Activated T-cell treated with anti-CD3 and anti-CD28 coated beads for 24 hours (primary cell): ENCODE measurements around the gene MAP3K7.
"Not testable (repeated sequence)": the region's sequence is repeated elsewhere in the genome, so short reads cannot be mapped to it uniquely, and the experiment has no call there.

Experiments
- DNase-seq: peaks from one replicate; pipeline ENCODE4 v3.0.0-alpha.2; 2020; ENCODE audit warnings: low read depth

Gene MAP3K7

DNA sequence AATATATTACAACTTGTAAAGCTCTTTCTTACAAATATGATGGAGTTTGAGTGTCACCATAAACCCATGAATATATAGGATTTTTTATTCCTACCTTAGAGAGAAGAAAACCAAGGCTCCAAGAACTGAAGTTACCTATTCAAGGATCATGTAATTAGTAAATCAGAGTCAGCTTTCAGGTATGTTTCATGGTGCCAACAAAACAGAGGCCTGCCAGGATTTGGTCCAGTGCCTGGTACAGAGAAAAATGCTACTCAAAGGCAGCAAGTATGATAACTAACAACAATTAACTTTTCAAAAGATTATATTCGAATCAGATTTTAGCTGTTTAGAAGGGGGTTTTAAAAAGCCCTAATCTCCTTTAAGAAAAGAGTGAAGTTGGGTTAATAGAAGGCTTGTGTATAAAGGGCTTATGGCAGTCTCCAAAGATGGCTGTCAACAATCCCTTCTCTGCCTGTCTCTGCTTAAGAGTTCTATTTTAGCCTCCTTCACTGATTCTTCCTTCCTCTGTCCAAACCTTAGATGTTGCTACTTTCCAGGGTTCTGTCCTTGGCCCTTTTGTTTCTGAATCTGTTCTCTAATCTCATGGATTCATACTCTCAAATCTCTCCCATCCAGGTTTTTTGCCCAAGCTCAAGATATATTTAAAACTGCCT lies 7.8 kb downstream of the MAP3K7 start:
- DNase-seq, result no peak

DNA sequence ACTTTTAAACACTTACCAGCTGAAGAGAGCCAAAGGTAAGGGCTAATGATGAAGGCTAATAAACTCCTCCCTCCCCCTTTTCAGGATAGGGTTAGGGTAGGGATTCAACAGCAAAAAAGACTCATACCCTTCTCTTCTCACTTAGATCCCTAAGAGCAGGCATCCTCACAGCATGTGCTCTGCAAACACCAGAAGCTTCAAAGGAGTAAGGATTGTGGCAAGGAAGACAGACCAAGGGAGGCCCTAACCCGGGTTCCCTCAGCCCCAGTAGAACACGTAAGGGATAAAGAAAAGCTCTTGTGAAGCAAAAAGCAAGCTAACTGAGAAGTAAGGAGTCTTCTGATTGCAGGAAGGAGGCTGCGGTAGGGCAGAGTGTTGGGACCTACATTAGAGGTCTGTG lies 11.6 kb downstream of the MAP3K7 start:
- DNase-seq, result no peak

DNA sequence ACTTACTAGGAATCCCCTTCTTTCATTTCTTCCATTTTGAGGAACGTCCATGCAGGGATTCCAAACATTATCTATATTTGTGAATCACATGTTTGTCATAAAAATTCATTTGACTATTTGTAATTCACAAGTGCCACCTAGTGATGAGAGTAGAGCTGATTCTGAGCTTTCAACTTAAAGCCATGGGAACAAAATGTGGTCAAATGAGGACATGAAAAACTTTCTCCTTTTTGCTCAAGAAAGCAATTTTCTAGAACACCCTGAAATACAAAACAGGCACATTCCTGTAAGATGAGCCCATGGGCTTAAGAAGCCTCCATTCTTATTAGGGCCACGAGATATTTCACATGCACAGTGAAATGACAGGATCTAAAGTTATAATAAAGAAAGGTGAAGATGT lies 12.3 kb downstream of the MAP3K7 start:
- DNase-seq, result no peak

DNA sequence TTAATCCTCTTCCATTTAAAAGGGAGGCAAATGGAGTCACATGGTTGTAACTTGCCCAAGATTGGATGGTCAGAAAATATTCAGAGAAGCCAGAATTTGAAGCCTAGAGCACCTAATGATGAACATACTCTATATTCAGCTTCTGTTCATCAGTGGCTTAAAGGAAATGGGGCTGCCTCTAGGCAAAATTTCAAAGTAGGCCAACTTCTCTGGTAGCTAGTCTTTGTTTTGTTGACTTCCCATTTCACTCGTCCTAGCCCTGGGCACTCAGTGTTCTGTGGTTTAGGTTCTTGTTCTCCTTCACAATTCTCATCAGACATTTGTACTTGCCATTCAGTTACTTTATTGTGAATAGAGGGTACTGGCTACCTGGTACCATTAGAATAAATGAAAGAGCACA lies 13.2 kb downstream of the MAP3K7 start:
- DNase-seq, result no peak

DNA sequence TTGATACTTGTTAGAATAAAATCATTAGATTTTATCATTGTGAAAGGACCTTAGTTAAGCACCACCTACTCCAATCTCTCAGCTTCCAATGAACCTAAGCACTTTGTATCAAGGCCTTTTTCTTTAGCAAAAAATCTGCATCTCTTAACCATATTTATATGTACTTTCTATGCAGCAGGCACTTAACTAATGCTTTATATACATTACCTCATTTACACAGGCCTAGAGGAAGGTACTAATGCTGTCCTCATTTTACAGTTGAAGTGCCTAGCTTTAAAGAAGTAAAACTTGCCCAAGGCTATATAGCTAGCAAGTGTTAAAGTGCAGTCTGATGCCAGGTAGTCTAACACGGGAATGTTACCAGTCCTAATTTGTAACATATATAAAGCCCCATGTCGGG lies 14.0 kb downstream of the MAP3K7 start:
- DNase-seq, result no peak

DNA sequence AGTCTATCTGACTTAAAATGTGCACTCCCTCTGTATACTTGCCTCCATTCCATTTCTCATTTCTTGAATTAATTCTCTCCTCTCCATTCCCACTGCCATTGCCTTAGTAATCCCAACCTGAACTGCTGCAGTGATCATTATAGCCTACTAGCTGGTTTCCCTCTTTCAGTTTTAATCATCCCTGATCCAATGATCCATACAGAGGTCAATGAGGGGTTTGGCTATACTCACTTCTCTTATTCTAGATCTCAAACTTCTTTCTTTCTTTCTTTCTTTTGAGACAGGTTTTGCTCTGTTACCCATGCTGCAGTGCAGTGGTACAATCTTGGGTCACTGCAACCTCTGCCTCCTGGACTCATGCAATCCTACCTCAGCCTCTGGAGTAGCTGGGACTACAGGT lies 17.6 kb downstream of the MAP3K7 start:
- no peak for DNase-seq

DNA sequence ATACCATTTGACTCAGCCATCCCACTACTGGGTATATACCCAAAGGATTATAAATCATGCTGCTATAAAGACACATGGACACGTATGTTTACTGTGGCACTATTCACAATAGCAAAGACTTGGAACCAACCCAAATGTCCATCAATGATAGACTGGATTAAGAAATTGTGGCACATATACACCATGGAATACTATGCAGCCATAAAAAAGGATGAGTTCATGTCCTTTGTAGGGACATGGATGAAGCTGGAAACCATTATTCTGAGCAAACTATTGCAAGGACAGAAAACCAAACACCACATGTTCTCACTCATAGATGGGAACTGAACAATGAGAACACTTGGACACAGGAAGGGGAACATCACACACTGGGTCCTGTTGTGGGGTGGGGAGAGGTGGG lies 19.2 kb downstream of the MAP3K7 start:
- not testable (repeated sequence) for DNase-seq

DNA sequence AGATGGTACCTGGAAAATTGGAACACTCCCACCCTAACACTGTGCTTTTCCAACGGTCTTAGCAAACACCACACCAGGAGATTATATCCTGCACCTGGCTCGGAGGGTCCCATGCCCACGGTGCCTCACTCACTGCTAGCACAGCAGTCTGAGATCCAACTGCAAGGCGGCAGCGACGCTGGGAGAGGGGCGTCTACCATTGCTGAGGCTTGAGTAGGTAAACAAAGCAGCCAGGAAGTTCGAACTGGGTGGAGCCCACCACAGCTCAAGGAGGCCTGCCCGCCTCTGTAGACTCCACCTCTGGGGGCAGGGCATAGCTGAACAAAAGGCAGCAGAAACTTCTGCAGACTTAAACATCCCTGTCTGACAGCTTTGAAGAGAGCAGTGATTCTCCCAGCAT lies 24.5 kb downstream of the MAP3K7 start:
- not testable (repeated sequence) for DNase-seq

DNA sequence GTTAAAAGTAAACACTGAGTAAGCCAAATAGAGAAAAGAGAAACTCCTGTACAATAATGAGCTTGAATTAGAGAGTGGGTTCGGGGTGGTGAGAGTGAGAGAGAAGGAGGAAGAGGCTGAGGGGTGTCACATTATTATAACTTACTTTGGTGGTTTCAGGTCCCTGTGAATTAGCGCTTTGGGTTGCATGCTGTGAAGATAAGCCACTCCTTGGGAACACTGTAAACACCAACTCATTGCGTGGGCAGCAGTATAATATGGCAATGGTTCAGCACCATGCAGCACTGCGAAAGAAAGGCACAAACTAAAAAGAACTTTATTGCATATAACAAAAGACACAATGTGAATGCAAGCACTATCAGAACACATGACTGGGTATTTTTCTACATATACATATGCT lies 26.9 kb downstream of the MAP3K7 start:
- no peak for DNase-seq

DNA sequence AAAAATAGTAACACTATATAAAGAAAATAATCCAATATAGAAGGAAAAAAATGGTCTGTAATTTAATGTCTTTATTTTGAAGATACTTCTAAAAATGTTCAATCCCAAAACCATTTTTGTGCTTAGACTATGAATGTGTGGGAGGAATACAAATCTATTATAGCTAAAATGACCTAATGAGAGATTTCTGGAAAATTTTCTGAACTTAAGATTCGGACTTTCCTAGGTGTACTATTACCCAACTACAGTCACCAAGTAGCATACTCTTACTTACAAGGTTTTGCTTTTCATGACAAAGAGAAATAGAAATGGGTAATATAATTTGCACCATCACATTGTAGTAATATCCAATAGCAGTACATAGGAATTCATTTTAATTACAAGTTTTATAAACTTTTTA lies 29.9 kb downstream of the MAP3K7 start:
- DNase-seq, result no peak

DNA sequence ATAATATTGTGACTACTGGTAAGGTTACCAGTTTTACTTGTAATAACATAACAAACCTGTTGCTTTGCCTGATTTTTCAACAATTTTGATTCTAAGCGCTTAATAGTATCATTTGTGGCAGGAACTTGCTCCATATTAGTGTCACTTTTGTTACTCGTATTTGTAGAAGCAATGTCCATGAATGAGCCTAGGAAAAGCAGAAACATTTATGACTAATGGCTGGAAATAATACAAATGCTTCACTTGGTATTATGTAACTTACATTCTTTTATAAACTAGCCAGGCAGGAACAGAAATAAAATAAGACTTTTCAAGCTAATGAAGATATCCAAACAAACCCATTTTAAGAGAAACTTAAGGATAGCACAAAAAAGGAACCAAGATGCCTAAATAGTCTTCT lies 38.9 kb downstream of the MAP3K7 start:
- DNase-seq, result no peak

DNA sequence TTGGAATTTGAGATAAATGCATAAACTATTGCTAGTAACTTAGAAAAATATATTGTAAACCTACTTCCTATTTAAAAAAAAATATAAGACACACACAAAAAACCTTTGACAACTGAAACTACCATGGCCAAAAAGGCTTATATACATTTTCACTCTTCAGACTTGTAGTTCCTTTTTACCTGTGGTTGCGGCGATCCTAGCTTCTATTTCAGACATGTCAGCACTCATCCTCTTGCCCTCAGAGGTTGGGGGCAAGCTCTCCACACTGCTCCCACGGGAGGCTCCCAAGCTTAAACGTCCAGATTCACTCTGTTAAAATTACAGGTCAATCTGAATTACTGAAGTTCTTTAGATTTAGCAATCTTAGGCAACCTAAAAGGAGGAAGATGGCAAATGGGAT lies 39.8 kb downstream of the MAP3K7 start:
- no peak for DNase-seq

DNA sequence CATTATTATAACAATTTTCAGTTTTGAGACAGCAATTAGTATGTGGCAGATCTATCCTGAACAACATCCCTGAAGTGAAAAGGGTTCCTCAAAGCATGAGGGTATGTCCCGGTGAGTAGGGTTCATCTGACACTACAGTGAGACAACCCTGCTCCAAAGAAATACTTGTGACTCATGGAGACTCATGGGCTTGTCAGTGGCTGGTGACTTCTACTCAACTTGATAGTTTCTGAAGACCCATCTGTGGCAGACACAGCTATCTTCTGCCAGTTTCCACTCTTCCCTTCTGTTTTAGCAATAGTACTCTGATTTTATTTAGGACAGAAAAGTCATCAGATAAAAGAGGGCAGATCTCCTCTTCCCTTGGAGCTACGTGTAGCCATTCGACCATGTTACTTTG lies 41.4 kb downstream of the MAP3K7 start:
- DNase-seq, result no peak

DNA sequence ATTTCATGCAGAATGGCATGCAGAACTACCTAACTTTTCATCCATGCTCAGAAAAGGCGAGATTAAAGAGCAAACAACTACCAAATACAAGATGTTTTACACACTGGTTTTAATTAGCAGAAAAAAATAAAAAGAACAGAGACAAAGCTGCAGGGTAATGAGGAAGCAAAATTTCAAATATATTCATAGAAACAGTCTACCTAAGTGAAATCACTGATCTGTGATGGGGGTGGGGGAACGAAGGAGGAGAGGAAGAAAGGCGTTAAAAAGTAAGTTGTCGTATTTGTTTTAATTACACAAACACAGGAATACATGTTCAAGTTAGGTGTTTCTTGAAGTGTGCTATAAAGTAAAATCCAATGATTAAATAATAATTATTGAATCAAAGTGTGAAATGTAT lies 42.1 kb downstream of the MAP3K7 start:
- DNase-seq, result no peak

DNA sequence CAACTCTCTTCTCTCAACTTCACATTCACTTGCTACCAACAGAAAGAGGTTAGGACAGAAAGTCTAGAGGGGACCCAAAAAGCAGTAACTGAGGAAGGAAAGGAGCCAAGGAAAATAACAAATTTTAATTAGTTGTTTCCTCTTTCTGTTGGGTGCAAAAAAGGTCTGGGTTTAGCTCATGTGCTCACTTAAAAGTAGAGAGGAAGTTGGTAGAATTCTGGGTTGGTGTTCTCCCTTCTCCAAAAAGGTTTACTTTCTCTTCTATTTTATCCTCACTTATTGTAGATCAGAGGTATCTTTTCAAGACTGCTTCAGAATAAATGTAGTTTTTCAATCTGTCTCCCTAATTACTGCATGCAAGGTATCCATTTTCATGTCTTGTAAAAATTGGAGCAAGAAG lies 42.8 kb downstream of the MAP3K7 start:
- no peak for DNase-seq

DNA sequence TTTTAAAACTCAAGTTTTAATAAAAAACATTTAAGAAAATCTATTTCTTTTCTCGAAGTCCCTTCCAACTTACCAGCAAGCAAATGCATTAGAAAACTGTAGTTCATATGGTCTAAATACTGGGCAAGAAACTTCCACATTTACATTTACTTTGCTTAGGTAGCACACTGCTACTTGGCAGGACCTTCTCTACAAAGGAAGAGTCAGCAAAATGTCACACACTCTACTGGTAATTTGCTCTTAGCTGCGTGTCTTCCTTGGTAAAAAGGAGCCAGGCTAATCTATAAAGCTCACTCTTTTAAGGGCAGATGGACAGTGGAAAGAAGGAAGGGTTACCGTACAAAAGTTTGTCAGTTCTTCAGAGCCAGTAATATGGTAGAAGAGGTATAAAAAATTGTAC lies 45.7 kb downstream of the MAP3K7 start:
- no peak for DNase-seq

DNA sequence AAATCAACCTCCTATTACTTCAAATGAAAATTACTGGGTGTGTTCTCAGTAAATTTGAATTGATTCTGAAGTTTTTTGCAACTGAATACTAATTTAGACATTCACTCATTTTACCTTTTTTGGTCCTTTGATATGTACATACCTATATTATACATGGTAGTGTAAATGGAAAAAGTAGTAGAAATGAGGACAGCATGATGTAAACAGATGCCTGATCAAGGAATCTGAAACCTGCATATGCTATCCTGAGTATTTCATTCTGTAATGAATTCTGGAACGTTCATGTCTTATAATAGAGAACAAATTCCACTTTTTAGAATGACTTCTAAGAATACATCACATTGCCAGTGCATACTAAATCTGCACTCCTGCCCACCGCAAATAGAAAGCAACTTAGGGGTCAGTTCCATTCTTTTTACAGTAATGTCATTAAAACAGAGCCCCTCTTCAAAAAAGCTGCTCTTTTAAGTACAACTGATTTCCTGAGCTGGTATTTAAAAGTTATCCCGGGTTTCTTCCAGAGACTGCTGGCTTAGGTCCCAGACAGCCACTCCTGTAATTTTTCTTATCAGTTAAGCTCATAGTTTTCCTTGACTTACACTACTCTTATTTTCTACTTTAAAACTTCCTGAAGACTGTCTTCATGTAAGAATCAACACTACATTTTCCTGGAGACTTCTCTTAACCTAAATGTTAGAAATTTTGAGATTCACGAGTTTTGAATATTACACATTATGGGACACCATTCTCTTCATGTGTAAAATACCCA lies 48.4 kb downstream of the MAP3K7 start:
- DNase-seq, result no peak

DNA sequence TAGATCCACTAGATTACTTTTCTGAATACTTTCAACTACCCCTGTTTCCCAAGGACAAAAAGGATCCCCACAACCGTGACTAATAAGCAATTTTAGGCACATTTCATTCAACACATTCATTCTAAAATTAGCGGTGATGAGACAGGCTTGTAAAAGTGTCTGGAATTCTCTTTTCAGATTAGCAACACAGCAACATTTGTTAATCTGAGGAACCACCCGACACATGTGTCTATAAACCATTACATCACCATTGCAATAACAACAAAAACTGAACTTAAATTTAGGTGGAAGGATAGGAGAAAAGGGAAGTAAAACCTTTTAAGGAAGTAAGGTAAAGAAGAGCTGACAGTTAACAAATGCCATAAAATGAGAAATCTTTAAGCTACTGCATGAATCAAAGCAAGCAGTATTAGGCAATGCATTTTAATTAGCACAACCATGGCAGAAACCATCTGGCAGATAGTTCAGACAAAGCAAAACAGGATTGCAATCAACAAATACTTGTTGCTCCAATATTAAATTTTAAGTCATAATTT lies 49.1 kb downstream of the MAP3K7 start:
- no peak for DNase-seq

DNA sequence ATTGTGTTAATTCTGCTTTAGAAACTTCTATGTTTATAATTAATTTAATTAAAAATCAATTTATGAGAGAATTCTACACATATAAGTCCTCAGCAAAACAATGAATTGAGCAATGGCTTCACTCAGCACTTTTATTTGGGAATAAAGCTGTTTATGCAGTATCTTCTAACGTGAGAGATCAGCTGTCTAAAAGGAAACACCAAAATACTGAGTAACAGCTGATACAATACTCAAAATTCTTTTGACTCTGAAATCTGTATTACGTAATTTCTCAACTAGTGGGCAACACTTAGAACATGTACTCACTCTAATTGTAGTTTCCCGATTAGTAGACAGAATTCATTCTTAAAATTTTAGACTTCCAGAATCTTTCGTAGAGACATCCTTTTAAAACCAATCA lies 49.8 kb downstream of the MAP3K7 start:
- no peak for DNase-seq

DNA sequence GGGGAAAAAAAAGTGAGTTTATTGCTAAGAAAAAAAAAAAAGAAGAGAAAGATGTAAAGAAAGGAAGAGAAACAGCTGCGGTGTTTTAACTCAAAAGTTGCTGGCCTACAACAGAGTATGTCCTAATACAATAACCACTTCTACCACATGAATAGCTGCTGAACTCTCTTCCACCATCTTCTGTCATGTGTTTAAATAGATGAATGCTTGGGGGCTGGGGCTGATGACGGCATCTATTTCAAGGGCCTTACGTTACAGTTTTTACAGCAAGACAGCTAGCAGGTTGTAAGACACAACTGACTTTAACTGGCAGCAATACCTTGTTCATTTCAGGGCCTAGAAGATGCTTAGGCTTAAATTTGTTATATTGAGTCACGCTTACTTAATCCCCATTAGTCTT lies 50.4 kb downstream of the MAP3K7 start:
- DNase-seq, result no peak

DNA sequence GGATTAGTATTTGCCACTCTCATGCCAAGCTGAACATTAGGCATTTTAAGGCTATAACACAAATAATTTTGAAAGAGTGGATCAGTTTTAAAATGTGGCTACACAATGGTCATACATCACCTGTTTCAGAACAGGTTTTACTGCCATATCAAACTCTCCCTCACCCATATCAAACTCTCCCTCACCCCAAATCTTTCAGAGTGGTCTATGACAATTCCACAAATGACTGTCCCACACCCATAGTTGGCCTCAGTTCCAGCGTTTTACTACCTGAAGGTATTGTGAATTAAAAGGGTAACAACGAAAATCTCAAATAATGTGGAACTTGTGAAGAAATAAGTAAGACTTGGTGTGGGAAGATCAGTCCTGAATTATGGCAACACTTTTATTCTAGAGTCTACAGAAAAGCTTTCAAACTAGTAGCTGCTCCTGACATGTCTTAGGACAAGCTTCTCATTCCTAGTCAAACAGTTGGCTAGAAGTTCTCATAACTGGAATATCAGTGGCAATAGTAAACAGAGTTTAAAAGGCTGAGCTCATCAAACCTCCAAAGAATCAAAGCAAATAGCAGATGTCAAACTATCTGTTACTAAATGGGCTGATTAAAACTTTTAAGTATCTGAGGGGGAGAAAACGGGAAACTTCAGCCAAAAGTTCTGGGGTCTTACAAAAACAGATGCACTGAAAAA lies 52.4 kb downstream of the MAP3K7 start:
- no peak for DNase-seq

DNA sequence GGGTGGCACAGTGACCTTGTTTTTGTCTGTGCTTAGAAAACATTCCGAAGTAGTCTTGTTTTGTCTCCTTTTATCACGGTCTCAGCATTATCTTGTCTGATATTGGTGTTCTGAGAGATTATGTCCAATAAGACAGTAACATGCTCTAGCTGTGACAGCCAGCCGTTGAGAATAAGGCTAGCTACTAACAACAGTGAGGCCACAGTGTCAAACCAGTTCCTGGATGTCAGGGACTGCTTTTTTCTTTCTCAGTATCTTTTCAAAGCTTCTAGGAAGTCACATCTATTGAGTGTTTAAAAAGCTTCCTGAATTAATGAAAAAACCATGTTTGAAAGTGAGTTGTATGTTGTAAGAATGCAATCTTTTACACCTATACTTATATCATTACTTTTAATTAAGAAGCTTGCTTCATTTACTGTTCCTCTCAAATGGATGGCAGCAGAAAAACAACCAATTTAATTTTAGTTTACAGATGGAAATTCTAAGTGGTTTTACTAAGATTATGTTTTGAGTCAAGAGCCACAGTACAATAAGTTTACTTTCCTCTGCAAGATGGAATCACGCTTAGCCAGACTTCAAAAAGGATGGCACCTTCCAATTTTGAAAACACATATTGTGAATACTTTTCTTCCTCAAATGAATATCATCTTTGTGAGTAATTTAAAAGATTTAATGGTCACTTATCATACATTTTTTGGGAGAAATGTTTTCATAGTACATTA lies 53.1 kb downstream of the MAP3K7 start:
- no peak for DNase-seq

DNA sequence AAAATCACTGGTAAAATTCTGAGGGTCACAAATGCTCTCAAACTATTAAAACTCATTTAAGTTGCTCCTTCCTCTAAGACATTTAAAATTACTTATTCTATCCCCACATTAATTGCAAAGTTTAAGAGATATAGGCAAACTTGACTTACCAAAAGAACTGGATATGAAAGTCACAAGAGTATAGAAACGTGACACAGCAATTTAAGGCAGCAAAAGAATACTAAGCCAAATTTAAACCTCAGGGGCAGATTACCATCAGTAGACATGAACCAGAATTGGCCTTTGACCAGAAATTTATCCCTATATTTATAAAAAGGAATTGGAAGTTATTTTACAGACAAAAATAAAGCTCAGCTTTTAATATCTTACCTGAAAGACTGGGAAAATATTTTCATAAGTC lies 56.0 kb downstream of the MAP3K7 start:
- DNase-seq, result no peak
